ENCODE measurements around the gene PLXNA2. TPM values are rescaled to one million over a fixed set of nuclear protein-coding genes. Genes with fewer than 3 reads are reported as not detected.

Gene PLXNA2
- total RNA-seq, 4 donors from 2014 or later, result 17.2 to 29.7 (median 24.6) TPM

DNA sequence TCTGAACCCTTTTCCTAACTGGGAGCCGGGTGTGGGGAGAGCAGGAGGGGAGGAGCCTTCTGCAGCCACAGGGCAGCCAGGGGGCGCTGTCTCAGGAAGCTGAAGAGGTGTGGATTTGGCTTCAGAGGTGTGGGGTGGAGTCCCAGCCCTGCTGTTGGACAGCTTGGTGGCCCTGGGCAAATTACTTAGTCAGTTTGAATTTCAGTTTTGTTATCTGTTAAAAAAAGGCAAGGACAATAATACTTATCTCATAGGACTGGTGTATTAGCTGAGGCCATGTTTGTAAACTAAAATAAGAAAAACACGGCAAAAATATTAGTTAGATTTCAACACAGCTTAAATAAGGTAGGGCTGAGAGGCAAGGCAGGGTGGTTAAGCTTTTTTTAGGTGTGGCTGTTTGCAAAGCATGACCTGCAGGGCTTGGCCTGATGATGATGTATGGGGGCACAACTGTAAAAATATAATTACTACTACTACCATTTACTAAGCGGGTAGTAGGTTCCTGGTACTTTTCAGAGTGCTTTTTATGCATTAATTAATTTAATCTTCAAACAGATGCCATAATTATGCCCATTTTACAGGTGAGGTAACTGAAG is 111.8 kb downstream of the PLXNA2 start:
- Histone ChIP-seq H3K27me3 (no peaks in the 10 kb centered on the region), H3K36me3 (no peaks in the 10 kb centered on the region), H3K4me3 (no peak overlapping the region), H3K27ac (no peak overlapping the region), H3K4me1 (peaks cover 0 to 19% (median 0%) of the 10 kb centered on the region in 4 donors), H3K9me3 (no peaks in the 10 kb centered on the region)
- peak; percentile 64 to 82 for DNase-seq (ENCODE audit: low spot score in 2 of 2)
- TF ChIP-seq POLR2A (IDR thresholded peaks at IDR 0.05) (no peak), EP300 (IDR thresholded peaks at IDR 0.05) (peak in 1 of 2 donors; percentile 10)
- TF ChIP-seq, protein P1, sequence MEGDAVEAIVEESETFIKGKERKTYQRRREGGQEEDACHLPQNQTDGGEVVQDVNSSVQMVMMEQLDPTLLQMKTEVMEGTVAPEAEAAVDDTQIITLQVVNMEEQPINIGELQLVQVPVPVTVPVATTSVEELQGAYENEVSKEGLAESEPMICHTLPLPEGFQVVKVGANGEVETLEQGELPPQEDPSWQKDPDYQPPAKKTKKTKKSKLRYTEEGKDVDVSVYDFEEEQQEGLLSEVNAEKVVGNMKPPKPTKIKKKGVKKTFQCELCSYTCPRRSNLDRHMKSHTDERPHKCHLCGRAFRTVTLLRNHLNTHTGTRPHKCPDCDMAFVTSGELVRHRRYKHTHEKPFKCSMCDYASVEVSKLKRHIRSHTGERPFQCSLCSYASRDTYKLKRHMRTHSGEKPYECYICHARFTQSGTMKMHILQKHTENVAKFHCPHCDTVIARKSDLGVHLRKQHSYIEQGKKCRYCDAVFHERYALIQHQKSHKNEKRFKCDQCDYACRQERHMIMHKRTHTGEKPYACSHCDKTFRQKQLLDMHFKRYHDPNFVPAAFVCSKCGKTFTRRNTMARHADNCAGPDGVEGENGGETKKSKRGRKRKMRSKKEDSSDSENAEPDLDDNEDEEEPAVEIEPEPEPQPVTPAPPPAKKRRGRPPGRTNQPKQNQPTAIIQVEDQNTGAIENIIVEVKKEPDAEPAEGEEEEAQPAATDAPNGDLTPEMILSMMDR (IDR thresholded peaks at IDR 0.05), result peak; percentile 55 to 80 (median 69)
- 46 to 55% methylated on average over 4 of the region's 4 CpGs for WGBS, 2 donors

DNA sequence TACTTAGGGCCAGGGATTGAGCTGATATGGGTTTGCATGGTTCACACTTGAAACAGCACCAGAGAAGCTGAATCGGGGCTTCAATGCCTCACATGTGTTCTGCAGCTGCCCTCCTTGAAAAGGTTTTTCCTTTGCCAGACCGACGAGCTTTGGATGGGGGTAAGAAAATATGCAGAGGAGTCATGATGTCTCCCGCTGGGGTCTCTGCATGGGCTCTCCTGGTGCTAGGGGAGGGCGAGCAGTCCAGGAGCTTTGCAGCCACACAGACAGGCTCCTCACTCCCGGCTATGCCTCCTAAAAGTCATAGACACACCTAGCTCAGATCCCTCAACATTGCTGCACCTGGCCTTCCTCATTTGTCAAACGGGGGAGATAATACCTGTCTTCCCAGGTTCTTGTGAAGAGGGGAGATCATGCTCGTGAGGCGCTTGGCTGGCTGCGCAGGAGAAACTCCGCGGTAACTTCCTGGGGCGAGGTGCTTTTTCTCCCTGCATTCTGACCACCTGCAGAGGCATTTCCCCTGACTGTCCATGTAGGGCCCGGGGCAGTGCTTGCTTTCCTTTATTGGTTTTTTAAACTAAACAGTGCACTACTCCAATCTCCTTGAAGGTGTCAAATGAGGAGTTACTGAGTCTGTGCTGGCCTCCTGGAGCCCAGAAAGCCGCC is 112.4 kb downstream of the PLXNA2 start:
- 43 to 49% methylated on average over 14 to 15 of the region's 15 CpGs for whole genome bisulfite sequencing, 2 donors
- H3K4me3 ChIP-seq, result no peak overlapping the region

DNA sequence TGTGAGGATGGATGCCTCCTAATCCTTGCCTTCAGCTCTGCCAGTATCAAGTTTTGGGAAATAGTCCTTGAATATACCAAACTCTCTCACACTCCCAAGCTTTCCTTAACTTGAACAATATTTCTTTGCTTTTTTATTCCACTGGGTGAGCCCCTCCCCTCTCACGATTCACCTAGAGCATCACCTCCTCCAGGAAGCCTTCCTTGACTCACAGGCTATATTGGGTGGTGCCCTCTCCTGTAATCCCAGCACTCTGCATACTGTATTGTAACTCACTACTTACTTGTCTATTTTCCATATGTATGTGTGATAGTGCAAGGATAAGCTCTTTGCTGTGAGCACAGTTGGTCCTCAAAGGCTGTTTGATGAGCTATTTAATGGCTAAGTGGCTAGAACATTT is 114.7 kb downstream of the PLXNA2 start:
- H3K27ac ChIP-seq, result no peak overlapping the region
- WGBS, 2 donors, result 90 to 100% methylated on average over 1 of the region's 1 CpG
- TF ChIP-seq EP300 (IDR thresholded peaks at IDR 0.05) (no peak), POLR2A (IDR thresholded peaks at IDR 0.05) (no peak)
- TF ChIP-seq, protein P1 (IDR thresholded peaks at IDR 0.05), result no peak
- H3K27me3 ChIP-seq, result no peaks in the 10 kb centered on the region
- H3K9me3 ChIP-seq, result no peaks in the 10 kb centered on the region
- no peak for DNase-seq (ENCODE audit: low spot score in 2 of 2)
- H3K4me3 ChIP-seq, result no peak overlapping the region
- H3K4me1 ChIP-seq, result peaks cover 0 to 16% (median 0%) of the 10 kb centered on the region in 4 donors
- H3K36me3 ChIP-seq, result no peaks in the 10 kb centered on the region

More for the DNA sequence above, 112.4 kb downstream of the PLXNA2 start:
- Histone ChIP-seq H3K27me3 (no peaks in the 10 kb centered on the region), H3K9me3 (no peaks in the 10 kb centered on the region), H3K27ac (no peak overlapping the region), H3K4me1 (peaks cover 0 to 19% (median 0%) of the 10 kb centered on the region in 4 donors), H3K36me3 (no peaks in the 10 kb centered on the region)
- no peak for DNase-seq (ENCODE audit: low spot score in 2 of 2)
- TF ChIP-seq POLR2A (IDR thresholded peaks at IDR 0.05) (no peak), EP300 (IDR thresholded peaks at IDR 0.05) (no peak)
- TF ChIP-seq, protein P1 (IDR thresholded peaks at IDR 0.05), result no peak

DNA sequence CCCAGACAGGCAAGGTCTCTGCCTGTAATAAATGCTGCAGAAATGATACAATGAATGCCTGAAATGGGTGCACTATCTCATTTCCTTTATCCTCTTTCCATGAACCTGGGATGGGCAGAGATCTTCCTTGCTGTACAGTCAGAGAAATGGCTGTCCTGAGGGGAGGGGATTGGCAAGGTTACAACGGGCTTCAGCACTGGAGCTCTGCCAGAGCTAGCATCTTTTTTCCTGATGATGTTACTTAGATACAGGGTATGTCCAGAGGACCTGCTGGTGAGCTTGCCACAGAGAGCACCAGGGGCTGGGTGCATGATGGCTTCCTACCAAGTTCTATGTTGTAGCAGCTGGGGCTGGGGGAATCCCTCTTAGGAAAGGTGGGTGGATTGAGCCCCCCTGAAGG is 115.1 kb downstream of the PLXNA2 start:
- H3K4me1 ChIP-seq, result peaks cover 0 to 12% (median 0%) of the 10 kb centered on the region in 4 donors
- 21 to 23% methylated on average over 1 of the region's 1 CpG for WGBS, 2 donors
- no peaks in the 10 kb centered on the region for H3K36me3 ChIP-seq
- no peak overlapping the region for H3K4me3 ChIP-seq
- no peaks in the 10 kb centered on the region for H3K9me3 ChIP-seq
- H3K27me3 ChIP-seq, result no peaks in the 10 kb centered on the region
- no peak for DNase-seq (ENCODE audit: low spot score in 2 of 2)
- TF ChIP-seq, protein P1 (IDR thresholded peaks at IDR 0.05), result no peak
- TF ChIP-seq EP300 (IDR thresholded peaks at IDR 0.05) (no peak), POLR2A (IDR thresholded peaks at IDR 0.05) (no peak)
- no peak overlapping the region for H3K27ac ChIP-seq

DNA sequence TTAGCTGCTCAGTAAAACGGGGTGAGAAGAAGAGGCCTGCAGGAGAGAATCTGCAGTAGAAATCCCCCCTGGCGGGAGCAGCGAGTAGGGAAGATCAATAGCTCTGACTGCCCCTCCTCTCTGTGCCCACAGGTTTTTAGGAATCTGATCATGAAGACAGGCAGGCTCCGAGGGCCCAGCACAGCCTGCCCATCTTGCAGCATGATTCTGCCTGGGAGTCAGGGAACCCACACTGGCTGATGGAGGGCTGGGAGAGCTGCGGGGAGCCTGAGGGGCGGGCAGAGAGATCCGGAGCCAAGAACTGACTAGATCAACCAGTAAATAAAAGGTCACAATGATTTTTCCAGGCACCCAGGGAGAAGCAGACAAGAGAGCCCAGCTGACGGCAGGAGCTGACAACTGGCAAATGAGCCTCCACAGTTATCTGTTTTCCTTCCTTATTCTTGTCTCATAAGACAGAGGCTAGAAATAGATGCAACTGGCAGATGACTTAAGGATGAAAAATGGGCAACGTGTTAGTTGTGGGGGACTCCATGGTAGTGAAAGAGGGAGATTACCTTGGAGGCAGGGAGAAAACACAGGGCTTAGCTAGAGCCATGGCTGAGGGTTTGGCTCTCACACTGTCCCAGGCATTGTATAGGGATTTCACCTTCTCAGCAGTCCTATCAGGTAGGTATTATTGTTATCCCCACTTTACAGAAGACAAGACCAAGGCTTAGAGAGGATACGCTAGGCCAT is 116.2 kb downstream of the PLXNA2 start:
- H3K27ac ChIP-seq, result no peak overlapping the region
- no peaks in the 10 kb centered on the region for H3K9me3 ChIP-seq
- H3K27me3 ChIP-seq, result no peaks in the 10 kb centered on the region
- no peak overlapping the region for H3K4me3 ChIP-seq
- WGBS, 2 donors, result 66 to 68% methylated on average over 9 to 10 of the region's 10 CpGs
- DNase-seq (ENCODE audit: low spot score in 2 of 2), result no peak
- H3K4me1 ChIP-seq, result peaks cover 0 to 12% (median 0%) of the 10 kb centered on the region in 4 donors
- no peaks in the 10 kb centered on the region for H3K36me3 ChIP-seq
- TF ChIP-seq EP300 (IDR thresholded peaks at IDR 0.05) (no peak), POLR2A (IDR thresholded peaks at IDR 0.05) (no peak)
- TF ChIP-seq, protein P1 (IDR thresholded peaks at IDR 0.05), result no peak
